A673 (cell line): ENCODE data around the gene USP1. TPM values are rescaled to one million over a fixed set of nuclear protein-coding genes. Genes with fewer than 3 reads are reported as not detected.

ENCODE experiments used
- BruUV-seq: library from RNA; stranded (reverse); fragments of 400-500 nt; replicated peaks from 2 replicates; lab custom pipeline; 2021; lab: Mats Ljungman, UMichigan
- CTCF ChIA-PET: fragments of 300-600 bp; sonication (Branson Sonifier 250); formaldehyde crosslinking; loops from one replicate; lab custom pipeline; 2022; ENCODE audit warnings: antibody characterized with exemption; lab: Charles Lee
- POLR2A ChIA-PET: fragments of 300-600 bp; sonication (Branson Sonifier 250); formaldehyde crosslinking; loops from one replicate; lab custom pipeline; 2022; ENCODE audit warnings: antibody characterized with exemption; ENCODE audit not compliant: low non-redundant PET; lab: Charles Lee
- DNase-seq: peaks from one replicate; pipeline ENCODE4 v3.0.0-alpha.2; 2015; ENCODE audit warnings: low spot score
- H3K27ac ChIP-seq: fragments of 200-600 bp; sonication (generic); 2 replicates; pipeline ENCODE4 v1.5.1; 2016; ENCODE audit warnings: mixed run types, low read depth, mild to moderate bottlenecking, mixed read lengths, antibody characterized with exemption, low read length; ENCODE audit not compliant: poor library complexity, severe bottlenecking
- H3K27me3 ChIP-seq: fragments of 200-600 bp; sonication (generic); replicated peaks from 2 replicates; pipeline ENCODE4 v1.6.1; 2017; ENCODE audit warnings: mixed run types, low read depth, mild to moderate bottlenecking, mixed read lengths, antibody characterized with exemption, low read length; ENCODE audit not compliant: insufficient read depth, poor library complexity
- H3K36me3 ChIP-seq: fragments of 200-600 bp; sonication (generic); 2 replicates; pipeline ENCODE4 v1.6.1; 2016; ENCODE audit warnings: mixed run types, mild to moderate bottlenecking, mixed read lengths, antibody characterized with exemption, low read length; ENCODE audit not compliant: insufficient read depth, poor library complexity, severe bottlenecking
- H3K4me1 ChIP-seq: fragments of 200-600 bp; sonication (generic); 2 replicates; pipeline ENCODE4 v1.6.1; 2017; ENCODE audit warnings: mixed run types, mild to moderate bottlenecking, mixed read lengths, antibody characterized with exemption, low read length; ENCODE audit not compliant: insufficient read depth, poor library complexity, severe bottlenecking
- H3K4me3 ChIP-seq: fragments of 200-600 bp; sonication (generic); 2 replicates; pipeline ENCODE4 v1.5.1; 2016; ENCODE audit warnings: low read depth, mixed run types, mild to moderate bottlenecking, mixed read lengths, low read length; ENCODE audit not compliant: poor library complexity, severe bottlenecking
- H3K9me3 ChIP-seq: fragments of 200-600 bp; sonication (generic); 2 replicates; pipeline ENCODE4 v1.6.1; 2016; ENCODE audit warnings: mixed run types, low read depth, mild to moderate bottlenecking, mixed read lengths, antibody characterized with exemption, low read length; ENCODE audit not compliant: poor library complexity, severe bottlenecking
- EZH2 ChIP-seq: fragments of 200-600 bp; sonication (generic); IDR thresholded peaks from 2 replicates; pipeline ENCODE4 v1.6.1; 2017; ENCODE audit warnings: borderline replicate concordance, low read depth, mild to moderate bottlenecking, mixed read lengths, antibody characterized with exemption, low read length; ENCODE audit not compliant: poor library complexity, severe bottlenecking
- intact Hi-C: fragments of 100-400 bp; cut with micrococcal nuclease; formaldehyde crosslinking; loops from one replicate; pipeline ENCODE4 v1.10.0; 2022; ENCODE audit not compliant: unreplicated experiment
- total RNA-seq: library from RNA; stranded (reverse); gene quantifications from 2 replicates; pipeline ENCODE4 v1.2.3, GENCODE V29; 2021
- TF ChIP-seq, protein P1 (sequence below): fragments of 300-800, 200-600 bp; sonication (generic); conservative IDR thresholded peaks from 2 replicates; pipeline ENCODE4 v1.5.1; 2017; ENCODE audit warnings: low read depth, mild to moderate bottlenecking, antibody characterized with exemption, low read length, moderate library complexity, mixed read lengths

The USP1 gene
- total RNA-seq, 1 experiment from 2014 or later: 90.0 TPM

DNA sequence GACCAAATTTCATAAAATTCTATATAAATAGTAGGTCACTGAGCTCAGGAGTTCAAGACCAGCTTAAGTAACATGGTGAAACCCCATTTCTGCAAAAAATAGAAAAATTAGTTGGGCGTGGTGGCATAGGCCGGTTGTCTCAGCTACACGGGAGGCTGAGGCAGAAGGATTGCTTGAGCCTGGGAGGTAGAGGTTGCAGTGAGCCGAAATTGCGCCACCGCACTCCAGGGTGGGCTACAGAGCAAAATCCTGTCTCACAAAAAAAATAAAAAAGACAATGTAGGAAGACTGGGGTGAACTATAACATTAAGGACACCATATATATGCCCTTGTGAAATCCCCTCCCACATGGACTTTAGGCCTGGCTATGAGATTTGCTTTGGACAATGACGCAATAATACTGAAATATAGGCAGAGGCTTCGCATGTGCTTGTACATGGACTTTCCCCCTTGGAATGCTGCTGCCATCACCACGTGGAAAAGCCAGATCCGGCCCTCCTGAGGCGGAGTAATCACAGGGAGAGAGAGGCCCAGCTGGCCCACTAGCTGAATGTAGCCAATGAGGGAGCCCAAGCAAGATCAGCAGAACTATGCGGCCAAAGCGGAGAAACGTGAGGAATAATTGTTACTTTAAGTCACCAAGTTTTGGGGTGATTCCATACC, 13.1 kb upstream of the USP1 start:
- Histone ChIP-seq H3K27me3 (no peaks in the 10 kb centered on the region), H3K27ac (no peak overlapping the region), H3K4me1 (no peaks in the 10 kb centered on the region), H3K9me3 (no peaks in the 10 kb centered on the region), H3K4me3 (no peak overlapping the region), H3K36me3 (no peaks in the 10 kb centered on the region)
- DNase-seq: no peak
- no TSS peak for BruUV-seq
- ChIA-PET POLR2A (interaction anchor here (0.5 kb wide), 1 partner anchor 8 kb away, joined by 3 read pairs; no protein-coding TSS in a partner anchor), CTCF (no interaction called here)
- intact Hi-C loops: no loop called here
- TF ChIP-seq, protein P1, sequence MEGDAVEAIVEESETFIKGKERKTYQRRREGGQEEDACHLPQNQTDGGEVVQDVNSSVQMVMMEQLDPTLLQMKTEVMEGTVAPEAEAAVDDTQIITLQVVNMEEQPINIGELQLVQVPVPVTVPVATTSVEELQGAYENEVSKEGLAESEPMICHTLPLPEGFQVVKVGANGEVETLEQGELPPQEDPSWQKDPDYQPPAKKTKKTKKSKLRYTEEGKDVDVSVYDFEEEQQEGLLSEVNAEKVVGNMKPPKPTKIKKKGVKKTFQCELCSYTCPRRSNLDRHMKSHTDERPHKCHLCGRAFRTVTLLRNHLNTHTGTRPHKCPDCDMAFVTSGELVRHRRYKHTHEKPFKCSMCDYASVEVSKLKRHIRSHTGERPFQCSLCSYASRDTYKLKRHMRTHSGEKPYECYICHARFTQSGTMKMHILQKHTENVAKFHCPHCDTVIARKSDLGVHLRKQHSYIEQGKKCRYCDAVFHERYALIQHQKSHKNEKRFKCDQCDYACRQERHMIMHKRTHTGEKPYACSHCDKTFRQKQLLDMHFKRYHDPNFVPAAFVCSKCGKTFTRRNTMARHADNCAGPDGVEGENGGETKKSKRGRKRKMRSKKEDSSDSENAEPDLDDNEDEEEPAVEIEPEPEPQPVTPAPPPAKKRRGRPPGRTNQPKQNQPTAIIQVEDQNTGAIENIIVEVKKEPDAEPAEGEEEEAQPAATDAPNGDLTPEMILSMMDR: no peak

DNA sequence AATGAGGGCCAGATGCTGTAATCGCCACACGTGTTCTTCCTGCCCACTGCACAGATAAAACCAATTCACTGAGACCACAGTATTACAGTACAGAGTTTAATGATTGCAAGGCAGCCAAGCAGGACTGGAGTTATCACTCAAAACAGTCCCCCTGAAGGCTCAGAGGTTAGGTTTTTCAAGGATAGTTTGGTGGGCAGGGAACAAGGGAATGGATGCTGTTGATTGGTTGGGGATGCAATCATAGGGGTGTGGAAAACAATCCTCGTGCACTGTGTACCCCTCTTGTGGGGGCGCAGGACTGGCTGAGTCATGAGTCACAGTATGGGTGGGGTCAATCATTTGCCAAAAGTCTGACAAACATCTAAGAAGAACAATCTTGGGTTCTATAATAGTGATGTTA, 12.4 kb upstream of the USP1 start:
- Histone ChIP-seq H3K27ac (no peak overlapping the region), H3K36me3 (no peaks in the 10 kb centered on the region), H3K27me3 (no peaks in the 10 kb centered on the region), H3K4me3 (no peak overlapping the region), H3K4me1 (no peaks in the 10 kb centered on the region), H3K9me3 (no peaks in the 10 kb centered on the region)
- CTCF ChIA-PET: no interaction called here
- no peak for TF ChIP-seq EZH2
- TF ChIP-seq, protein P1: no peak
- no peak for DNase-seq
- POLR2A ChIA-PET: no interaction called here
- intact Hi-C loops: no loop called here
- BruUV-seq: no TSS peak

DNA sequence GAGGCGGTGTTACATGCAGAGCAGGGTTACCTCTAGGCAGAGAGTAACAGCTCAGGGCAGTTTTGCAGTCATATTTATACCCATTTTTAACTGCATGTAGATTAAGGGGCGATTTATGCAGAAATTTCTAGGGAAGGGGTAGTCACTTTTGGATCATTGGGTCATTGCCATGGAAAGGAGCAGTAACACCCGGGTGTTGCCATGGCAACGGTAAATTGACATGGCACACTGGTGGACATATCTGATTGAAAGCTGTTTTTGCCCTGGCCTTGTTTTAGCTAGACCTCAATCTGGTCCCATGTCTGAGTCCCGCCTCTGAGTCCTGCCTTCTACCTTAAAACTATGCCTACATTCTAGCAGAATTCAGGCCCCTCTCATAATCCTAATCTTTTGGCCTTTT, 11.8 kb upstream of the USP1 start:
- CTCF ChIA-PET: no interaction called here
- DNase-seq: no peak
- intact Hi-C loops: no loop called here
- H3K36me3 ChIP-seq: no peaks in the 10 kb centered on the region
- H3K4me3 ChIP-seq: no peak overlapping the region
- no peaks in the 10 kb centered on the region for H3K27me3 ChIP-seq
- no TSS peak for BruUV-seq
- POLR2A ChIA-PET: no interaction called here
- TF ChIP-seq, protein P1: no peak
- TF ChIP-seq EZH2: no peak
- H3K9me3 ChIP-seq: no peaks in the 10 kb centered on the region
- H3K27ac ChIP-seq: no peak overlapping the region
- no peaks in the 10 kb centered on the region for H3K4me1 ChIP-seq
